Psoas muscle (tissue), 8 donors: Measurements from ENCODE around the gene C12orf60. TPM values are rescaled to one million over a fixed set of nuclear protein-coding genes. Genes with fewer than 3 reads are reported as not detected.

Experiments used
- ATAC-seq, 4 donors: fragments of 200-7000 bp; cut with Tn5 transposase; one replicate each; pipeline ENCODE4 v1.9.1; 2020; ENCODE audit warnings: moderate library complexity in 3 of 4, mild to moderate bottlenecking in 2 of 4
- DNase-seq, 2 donors: peaks; one replicate each; pipeline ENCODE4 v3.0.0-alpha.2; 2020
- H3K27ac ChIP-seq: fragments of 200-600 bp; one replicate; pipeline ENCODE4 v1.8.0; 2022
- H3K27me3 ChIP-seq, 3 donors: fragments of 200-600 bp in 1 of 3; one replicate each; pipeline versions ENCODE4 v1.6.1 to v1.8.0; 2013 to 2022; ENCODE audit warnings: low read length in 2 of 3, mild to moderate bottlenecking in 2 of 3, moderate library complexity in 1 of 3; ENCODE audit not compliant: insufficient read depth in 3 of 3
- H3K36me3 ChIP-seq, 2 donors: fragments of 200-600 bp in 1 of 2; one replicate each; pipeline versions ENCODE4 v1.6.1 to v1.8.0; 2013 to 2022; ENCODE audit warnings: low read depth in 1 of 2, mild to moderate bottlenecking in 1 of 2, moderate library complexity in 1 of 2; ENCODE audit not compliant: insufficient read depth in 1 of 2
- H3K4me1 ChIP-seq: fragments of 200-600 bp; one replicate; pipeline ENCODE4 v1.8.0; 2022
- H3K4me3 ChIP-seq: fragments of 200-600 bp; one replicate; pipeline ENCODE4 v1.8.0; 2022; ENCODE audit warnings: mild to moderate bottlenecking
- H3K9me3 ChIP-seq: fragments of 200-600 bp; one replicate; pipeline ENCODE4 v1.8.0; 2022
- WGBS, 3 donors: extraction: QIAGEN DNeasy Blood & Tissue Kit; methylation state at CpG; one replicate each; pipeline versions ENCODE4 v1.1.6 to v1.1.7; 2013; 5-methylcytosine and 5-hydroxymethylcytosine counted together
- intact Hi-C, 2 donors: fragments of 100-400 bp; cut with DNase I; formaldehyde crosslinking; loops; one replicate each; pipeline versions ENCODE4 v1.11.0 to v1.14.2; 2022
- polyA plus RNA-seq, 3 donors: library from polyadenylated mRNA; stranded (reverse); fragments of 200-250 nt; gene quantifications; one replicate each; pipeline ENCODE4 v1.2.3, GENCODE V29; 2013
- total RNA-seq, 4 donors: library from RNA; stranded (reverse); fragmentation: NEBNext Ultra II Directional in 2 of 4; extraction: Animal tissue kit (Norgen Biotek cat#: 25700) in 2 of 4; gene quantifications; one replicate each; pipeline versions ENCODE4 v1.2.1 to v1.2.4, GENCODE V29; 2021 to 2023
- TF ChIP-seq, protein P1 (sequence below): fragments of 200-600 bp; IDR thresholded peaks from one replicate; pipeline ENCODE4 v1.8.0; 2022; ENCODE audit warnings: antibody characterized with exemption
- donor health status: healthy with polysubstance abuse.
- donor health status: DM: no; HTN: no; CAD: no; lungs with moderate emphysema.
- donor health status: Bipolar disorder and iron deficiency.
- donor health status: healthy.
- donor health status: DM: yes; HTN: yes; CAD: no.
- donor health status: DM: no; HTN: no; CAD: no.
- donor health status: DM: no; HTN: no; CAD: no.
- donor health status: DM: yes; HTN: yes; CAD: no.

C12orf60 gene
- total and polyA plus RNA-seq, 7 donors, result 0.49 to 4.0 (median 1.8) TPM

DNA sequence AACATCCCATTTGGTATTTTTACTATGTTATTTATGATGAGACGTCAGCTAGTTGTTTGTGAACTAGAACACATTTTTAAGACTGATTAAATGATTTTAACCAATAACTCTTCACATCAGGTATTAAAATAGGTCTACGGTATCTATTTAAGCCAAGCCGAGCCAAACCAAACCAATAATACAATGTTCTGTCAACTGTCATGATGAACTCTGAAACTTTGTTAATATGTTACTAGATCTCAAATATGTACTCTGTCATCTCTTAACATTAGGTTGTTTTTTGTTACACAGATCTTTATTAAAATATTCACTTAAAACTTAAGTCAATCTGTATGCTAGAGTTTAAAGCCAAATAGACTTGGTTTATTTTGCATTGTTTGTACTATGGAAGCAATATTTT is 38.8 kb downstream of the C12orf60 start:
- intact Hi-C loops, result loop anchor here (5.0 to 10.0 kb wide), 4 partner anchors 372 to 682 kb away; partner anchors contain the start of gene RERG (in 1 of the 2)
- peak overlapping the region; percentile 47 for H3K27ac ChIP-seq
- no peaks in the 10 kb centered on the region for H3K27me3 ChIP-seq
- TF ChIP-seq, protein P1, sequence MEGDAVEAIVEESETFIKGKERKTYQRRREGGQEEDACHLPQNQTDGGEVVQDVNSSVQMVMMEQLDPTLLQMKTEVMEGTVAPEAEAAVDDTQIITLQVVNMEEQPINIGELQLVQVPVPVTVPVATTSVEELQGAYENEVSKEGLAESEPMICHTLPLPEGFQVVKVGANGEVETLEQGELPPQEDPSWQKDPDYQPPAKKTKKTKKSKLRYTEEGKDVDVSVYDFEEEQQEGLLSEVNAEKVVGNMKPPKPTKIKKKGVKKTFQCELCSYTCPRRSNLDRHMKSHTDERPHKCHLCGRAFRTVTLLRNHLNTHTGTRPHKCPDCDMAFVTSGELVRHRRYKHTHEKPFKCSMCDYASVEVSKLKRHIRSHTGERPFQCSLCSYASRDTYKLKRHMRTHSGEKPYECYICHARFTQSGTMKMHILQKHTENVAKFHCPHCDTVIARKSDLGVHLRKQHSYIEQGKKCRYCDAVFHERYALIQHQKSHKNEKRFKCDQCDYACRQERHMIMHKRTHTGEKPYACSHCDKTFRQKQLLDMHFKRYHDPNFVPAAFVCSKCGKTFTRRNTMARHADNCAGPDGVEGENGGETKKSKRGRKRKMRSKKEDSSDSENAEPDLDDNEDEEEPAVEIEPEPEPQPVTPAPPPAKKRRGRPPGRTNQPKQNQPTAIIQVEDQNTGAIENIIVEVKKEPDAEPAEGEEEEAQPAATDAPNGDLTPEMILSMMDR, result no peak
- H3K36me3 ChIP-seq, result no peaks in the 10 kb centered on the region
- DNase-seq (no peak), ATAC-seq (no peak)
- 64 to 69% (median 68%) methylated on average over 3 of the region's 3 CpGs for WGBS, 3 donors
- no peaks in the 10 kb centered on the region for H3K9me3 ChIP-seq
- peaks cover 30% of the 10 kb centered on the region for H3K4me1 ChIP-seq
- H3K4me3 ChIP-seq, result no peak overlapping the region

DNA sequence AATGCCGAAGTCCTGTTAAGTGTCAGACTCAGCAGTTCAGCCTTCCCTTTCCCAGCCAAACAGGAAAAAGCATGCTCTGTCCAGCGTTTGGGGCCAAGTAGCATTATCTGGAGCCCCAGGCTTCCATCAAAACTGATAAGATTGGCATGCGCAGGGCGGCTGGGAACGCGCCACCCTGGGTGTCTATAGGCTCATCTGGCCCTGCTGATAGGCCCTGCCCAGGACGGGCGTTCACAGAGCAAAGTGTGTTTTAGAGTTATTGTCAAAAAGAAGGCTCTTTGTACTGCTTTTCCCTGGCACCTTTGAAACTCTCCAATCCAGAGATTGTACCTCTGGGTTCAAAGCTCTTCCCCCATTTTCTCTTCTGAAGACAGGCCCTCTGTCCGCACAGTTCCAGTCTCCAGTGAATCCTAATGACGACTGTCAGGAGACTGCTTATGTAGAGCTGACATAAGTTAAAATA is 40.0 kb downstream of the C12orf60 start, which contains the start of gene ART4:
Gene ART4 (minus strand): TSS at position 102 of the 463 bp plus-strand sequence. CDS start 413 bp downstream, outside the sequence.
- ATAC-seq, result no peak
- H3K4me3 ChIP-seq, result no peak within 1 kb of the TSS

DNA sequence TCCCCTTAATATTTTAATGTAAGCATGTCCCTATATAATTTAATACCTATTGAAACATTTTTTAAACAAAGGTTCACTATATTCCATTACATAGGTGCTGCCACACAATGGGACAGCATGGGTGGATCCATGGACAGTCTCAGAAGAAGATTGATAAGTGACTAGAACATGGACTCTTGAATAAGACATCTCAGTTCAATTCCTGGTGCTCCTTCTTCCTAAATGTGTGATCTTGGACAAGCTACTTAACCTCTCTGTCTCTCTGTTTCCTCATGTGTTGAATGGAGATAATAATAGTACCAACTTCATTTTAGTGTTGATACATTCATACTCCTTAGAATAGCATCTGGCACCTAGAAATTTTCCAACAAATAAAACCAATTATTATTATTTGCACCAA is 40.9 kb downstream of the C12orf60 start:
- Histone ChIP-seq H3K4me1 (peaks cover 30% of the 10 kb centered on the region), H3K9me3 (no peaks in the 10 kb centered on the region), H3K36me3 (no peaks in the 10 kb centered on the region), H3K27ac (no peak overlapping the region), H3K4me3 (no peak overlapping the region), H3K27me3 (no peaks in the 10 kb centered on the region)
- intact Hi-C loops, result loop anchor here (2.0 to 10.0 kb wide), 5 partner anchors 150 to 680 kb away; partner anchors contain the start of gene RERG (in 1 of the 2)
- ATAC-seq (no peak), DNase-seq (no peak)
- TF ChIP-seq, protein P1, result no peak

More for the DNA sequence above, 40.0 kb downstream of the C12orf60 start, which contains the start of gene ART4:
- intact Hi-C loops, result loop anchor here (5.0 to 10.0 kb wide), 4 partner anchors 371 to 681 kb away; partner anchors contain the start of gene RERG (in 1 of the 2)
- Histone ChIP-seq H3K27me3 (no peaks in the 10 kb centered on the region), H3K36me3 (no peaks in the 10 kb centered on the region), H3K27ac (peak within 1 kb of the TSS; percentile 47), H3K9me3 (no peaks in the 10 kb centered on the region), H3K4me1 (peaks cover 30% of the 10 kb centered on the region)
- TF ChIP-seq, protein P1, result no peak
- 76 to 77% (median 76%) methylated on average over 10 of the region's 10 CpGs for WGBS, 3 donors
- DNase-seq, result peak in 1 of 2 donors; percentile 15

DNA sequence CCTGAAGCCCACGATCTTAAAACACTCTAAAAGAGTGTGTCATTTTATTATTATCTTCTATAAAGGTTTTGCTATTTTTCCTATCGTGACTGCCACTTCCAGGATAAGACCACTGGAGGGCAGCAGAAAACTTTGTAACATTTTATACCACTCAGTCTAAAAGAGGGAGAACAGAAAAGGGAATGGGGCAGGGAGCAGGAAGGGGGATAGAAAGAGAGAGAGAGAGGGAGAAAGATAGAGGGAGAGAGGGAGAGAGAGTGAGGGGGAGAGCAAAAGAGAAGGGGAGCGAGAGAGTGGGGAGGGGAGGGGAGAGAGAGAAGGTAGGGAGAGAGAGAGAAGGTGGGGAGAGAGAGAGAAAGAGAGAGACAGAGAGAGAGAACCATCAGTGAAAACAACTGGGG is 41.9 kb downstream of the C12orf60 start:
- H3K36me3 ChIP-seq, result no peaks in the 10 kb centered on the region
- DNase-seq (no peak), ATAC-seq (peak; percentile 63 to 80 (median 76))
- peaks cover 30% of the 10 kb centered on the region for H3K4me1 ChIP-seq
- H3K27me3 ChIP-seq, result no peaks in the 10 kb centered on the region
- H3K27ac ChIP-seq, result no peak overlapping the region
- intact Hi-C loops, result loop anchor here (2.0 to 10.0 kb wide), 5 partner anchors 37 to 679 kb away; no protein-coding TSS in a partner anchor
- TF ChIP-seq, protein P1, result peak; percentile 76
- H3K4me3 ChIP-seq, result no peak overlapping the region
- WGBS, 3 donors, result 11 to 16% (median 12%) methylated on average over 3 of the region's 3 CpGs
- H3K9me3 ChIP-seq, result no peaks in the 10 kb centered on the region
